ENCODE data around the gene ACTL6A. TPM values are rescaled to one million over a fixed set of nuclear protein-coding genes. Genes with fewer than 3 reads are reported as not detected.

Gene ACTL6A
- total RNA-seq, 1 donor from 2014 or later, result 43.5 TPM

GRCh38 chr3:179544981-179545645 is 17.6 kb upstream of the ACTL6A start:
- TF ChIP-seq CTCF (IDR thresholded peaks at IDR 0.05; ENCODE audit: unreplicated experiment), result no peak
- Mint-ChIP-seq H3K27ac (no peak overlapping the region), H3K36me3 (no peaks in the 10 kb centered on the region), H3K4me1 (peaks cover 4% of the 10 kb centered on the region), H3K27me3 (ENCODE audit: low read depth) (peaks cover 1% of the 10 kb centered on the region), H3K9me3 (no peaks in the 10 kb centered on the region), H3K4me3 (no peak overlapping the region)
- DNase-seq (ENCODE audit: low spot score in 2 of 2, unreplicated experiment in 2 of 2), result no peak

GRCh38 chr3:179546814-179547241 is 15.9 kb upstream of the ACTL6A start:
- no peaks in the 10 kb centered on the region for H3K27me3 Mint-ChIP-seq (ENCODE audit: low read depth)
- peaks cover 4% of the 10 kb centered on the region for H3K4me1 Mint-ChIP-seq
- DNase-seq (ENCODE audit: low spot score in 2 of 2, unreplicated experiment in 2 of 2), result no peak
- H3K27ac Mint-ChIP-seq, result no peak overlapping the region
- no peaks in the 10 kb centered on the region for H3K36me3 Mint-ChIP-seq
- H3K4me3 Mint-ChIP-seq, result no peak overlapping the region
- TF ChIP-seq CTCF (IDR thresholded peaks at IDR 0.05; ENCODE audit: unreplicated experiment), result no peak
- H3K9me3 Mint-ChIP-seq, result peaks cover 5% of the 10 kb centered on the region

- H3K9me3 Mint-ChIP-seq, result peaks cover 5% of the 10 kb centered on the region
- no peaks in the 10 kb centered on the region for H3K27me3 Mint-ChIP-seq (ENCODE audit: low read depth)
- H3K4me1 Mint-ChIP-seq, result peaks cover 4% of the 10 kb centered on the region
- H3K4me3 Mint-ChIP-seq, result no peak overlapping the region
- H3K36me3 Mint-ChIP-seq, result no peaks in the 10 kb centered on the region
- TF ChIP-seq CTCF (IDR thresholded peaks at IDR 0.05; ENCODE audit: unreplicated experiment), result no peak
- DNase-seq (ENCODE audit: low spot score in 2 of 2, unreplicated experiment in 2 of 2), result no peak
- H3K27ac Mint-ChIP-seq, result no peak overlapping the region
These were observed 11.2 kb upstream of the ACTL6A start for GRCh38 chr3:179551349-179552105.

DNA sequence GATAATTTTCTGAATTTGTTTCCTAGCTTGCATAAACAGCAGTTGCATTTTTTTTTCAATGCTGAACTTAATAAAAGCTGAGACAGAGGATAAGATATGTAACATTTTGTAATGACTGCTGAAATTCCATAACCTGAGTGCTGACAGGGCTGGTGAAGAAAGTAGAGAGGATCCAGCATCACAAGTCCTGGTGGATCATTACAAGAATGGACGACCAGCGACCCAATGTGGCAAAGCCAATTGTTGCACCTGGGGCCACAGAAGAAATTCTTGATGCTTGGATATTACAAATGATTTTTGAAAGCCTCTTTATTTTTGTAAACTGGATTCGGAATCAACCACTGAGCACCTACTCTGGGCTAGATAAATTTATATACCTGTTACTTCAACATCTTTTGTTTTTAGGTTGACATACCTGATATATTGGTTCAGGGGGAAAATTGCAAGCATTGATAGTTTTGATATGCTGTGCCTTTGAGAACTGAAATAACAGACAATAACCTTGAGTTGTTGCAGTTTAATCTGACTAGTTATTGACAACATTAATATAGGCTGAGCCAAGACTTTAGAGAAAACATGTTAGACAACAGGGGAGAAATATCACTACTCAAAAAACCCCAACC is 3.9 kb upstream of the ACTL6A start:
- peak; percentile 43 for TF ChIP-seq CTCF (IDR thresholded peaks at IDR 0.05; ENCODE audit: unreplicated experiment)
- H3K36me3 Mint-ChIP-seq, result no peaks in the 10 kb centered on the region
- H3K4me3 Mint-ChIP-seq, result no peak overlapping the region
- H3K27ac Mint-ChIP-seq, result no peak overlapping the region
- H3K27me3 Mint-ChIP-seq (ENCODE audit: low read depth), result no peaks in the 10 kb centered on the region
- peaks cover 12% of the 10 kb centered on the region for H3K4me1 Mint-ChIP-seq
- DNase-seq (ENCODE audit: low spot score in 2 of 2, unreplicated experiment in 2 of 2), result peak in 1 of 2 experiments; percentile 67
- no peaks in the 10 kb centered on the region for H3K9me3 Mint-ChIP-seq

GRCh38 chr3:179560791-179561190 is 1.9 kb upstream of the ACTL6A start:
- no peak for TF ChIP-seq CTCF (IDR thresholded peaks at IDR 0.05; ENCODE audit: unreplicated experiment)
- no peaks in the 10 kb centered on the region for H3K9me3 Mint-ChIP-seq
- no peaks in the 10 kb centered on the region for H3K27me3 Mint-ChIP-seq (ENCODE audit: low read depth)
- DNase-seq (ENCODE audit: low spot score in 2 of 2, unreplicated experiment in 2 of 2), result no peak
- H3K4me1 Mint-ChIP-seq, result peaks cover 15% of the 10 kb centered on the region
- H3K36me3 Mint-ChIP-seq, result no peaks in the 10 kb centered on the region
- H3K4me3 Mint-ChIP-seq, result no peak overlapping the region
- no peak overlapping the region for H3K27ac Mint-ChIP-seq

Measured in mesothelial cell of epicardium (in vitro differentiated cells).